Spleen (tissue), 7 donors: ENCODE data around the gene RBM26.

Source experiments
- POLR2A ChIP-seq, 3 donors: fragments of 450-650 bp; IDR thresholded peaks; one replicate each; pipeline ENCODE4 v1.5.1; 2017; ENCODE audit warnings: antibody characterized with exemption in 3 of 3, mild to moderate bottlenecking in 1 of 3
- TF ChIP-seq, protein P1 (sequence below), 11 experiments: fragments of 200-600 bp in 7 of 11; fragments of 450-650 bp in 4 of 11; sonication (generic) in 4 of 11; IDR thresholded peaks in 8 of 11; conservative IDR thresholded peaks in 3 of 11; 1 replicate in 7 of 11; 2 replicates in 4 of 11; pipeline versions ENCODE4 v1.4.0 to v1.8.0; 2016 to 2021; ENCODE audit warnings: antibody characterized with exemption in 11 of 11, inconsistent platforms in 4 of 11, mild to moderate bottlenecking in 1 of 11
- donor health status: DM: no; HTN: no; CAD: no; lungs with moderate emphysema.
- donor health status: DM: no; HTN: no; CAD: no.
- donor health status: DM: no; HTN: no; CAD: no.

DNA sequence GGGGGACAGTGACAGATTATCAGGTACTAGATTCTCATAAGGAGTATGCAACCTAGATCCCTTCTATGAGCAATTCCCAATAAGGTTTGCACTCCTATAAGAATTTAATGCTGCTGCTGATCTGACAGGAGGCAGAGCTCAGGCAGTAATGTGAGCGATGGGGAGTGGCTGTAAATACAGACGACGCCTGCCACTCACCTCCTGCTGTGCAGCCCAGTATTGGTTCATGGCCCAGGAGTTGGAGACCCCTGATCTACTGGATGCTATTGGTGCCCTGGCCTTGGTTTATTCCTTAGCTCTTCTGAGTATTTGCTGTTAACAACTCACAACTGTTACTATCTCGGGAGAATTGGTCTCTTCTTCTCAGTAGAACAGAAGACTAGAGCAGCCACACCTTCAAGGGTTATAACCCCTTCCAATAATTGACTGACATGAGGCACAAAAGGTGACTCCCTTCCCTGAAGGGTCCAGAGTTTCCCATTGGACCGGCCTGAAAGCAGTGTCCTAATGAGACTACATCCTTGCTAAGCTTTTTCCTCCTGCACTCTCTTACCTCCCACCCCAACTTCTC lies 35.0 kb upstream of the RBM26 start:
- TF ChIP-seq, protein P1, sequence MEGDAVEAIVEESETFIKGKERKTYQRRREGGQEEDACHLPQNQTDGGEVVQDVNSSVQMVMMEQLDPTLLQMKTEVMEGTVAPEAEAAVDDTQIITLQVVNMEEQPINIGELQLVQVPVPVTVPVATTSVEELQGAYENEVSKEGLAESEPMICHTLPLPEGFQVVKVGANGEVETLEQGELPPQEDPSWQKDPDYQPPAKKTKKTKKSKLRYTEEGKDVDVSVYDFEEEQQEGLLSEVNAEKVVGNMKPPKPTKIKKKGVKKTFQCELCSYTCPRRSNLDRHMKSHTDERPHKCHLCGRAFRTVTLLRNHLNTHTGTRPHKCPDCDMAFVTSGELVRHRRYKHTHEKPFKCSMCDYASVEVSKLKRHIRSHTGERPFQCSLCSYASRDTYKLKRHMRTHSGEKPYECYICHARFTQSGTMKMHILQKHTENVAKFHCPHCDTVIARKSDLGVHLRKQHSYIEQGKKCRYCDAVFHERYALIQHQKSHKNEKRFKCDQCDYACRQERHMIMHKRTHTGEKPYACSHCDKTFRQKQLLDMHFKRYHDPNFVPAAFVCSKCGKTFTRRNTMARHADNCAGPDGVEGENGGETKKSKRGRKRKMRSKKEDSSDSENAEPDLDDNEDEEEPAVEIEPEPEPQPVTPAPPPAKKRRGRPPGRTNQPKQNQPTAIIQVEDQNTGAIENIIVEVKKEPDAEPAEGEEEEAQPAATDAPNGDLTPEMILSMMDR (IDR thresholded peaks at IDR 0.05 in 8 of 11, conservative IDR thresholded peaks at IDR 0.05 in 3 of 11) = no peak
- TF ChIP-seq POLR2A (IDR thresholded peaks at IDR 0.05) = no peak
